Measurements from ENCODE around the gene FHIT.

DNA sequence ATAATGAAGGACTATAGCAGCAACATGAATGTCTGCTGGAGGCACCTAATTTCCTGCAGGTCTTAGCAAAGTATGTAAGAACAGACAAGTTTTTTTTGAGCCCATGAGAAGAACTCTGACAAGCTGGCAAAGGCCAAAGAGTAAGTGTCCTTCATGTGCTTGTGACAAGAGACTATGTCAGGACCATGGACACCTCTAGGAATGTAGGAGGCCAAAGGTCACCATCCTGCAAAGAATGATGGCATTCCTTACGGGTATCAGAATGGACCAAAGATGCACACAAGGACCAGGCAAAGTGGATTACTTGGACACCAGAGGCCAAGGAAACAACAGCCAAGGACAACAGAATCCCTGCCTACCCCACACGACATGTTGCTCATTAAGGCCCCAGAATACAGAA is 1343.0 kb downstream of the FHIT start:
- TF ChIP-seq YY1 (IDR thresholded peaks at IDR 0.05) (no peak), TAF1 (conservative IDR thresholded peaks at IDR 0.05) (no peak), SP1 (IDR thresholded peaks at IDR 0.05) (no peak), GABPA (IDR thresholded peaks at IDR 0.05 in 1 of 2, conservative IDR thresholded peaks at IDR 0.05 in 1 of 2) (no peak), FOXA2 (IDR thresholded peaks at IDR 0.05) (no peak)
- TF ChIP-seq, protein P1, sequence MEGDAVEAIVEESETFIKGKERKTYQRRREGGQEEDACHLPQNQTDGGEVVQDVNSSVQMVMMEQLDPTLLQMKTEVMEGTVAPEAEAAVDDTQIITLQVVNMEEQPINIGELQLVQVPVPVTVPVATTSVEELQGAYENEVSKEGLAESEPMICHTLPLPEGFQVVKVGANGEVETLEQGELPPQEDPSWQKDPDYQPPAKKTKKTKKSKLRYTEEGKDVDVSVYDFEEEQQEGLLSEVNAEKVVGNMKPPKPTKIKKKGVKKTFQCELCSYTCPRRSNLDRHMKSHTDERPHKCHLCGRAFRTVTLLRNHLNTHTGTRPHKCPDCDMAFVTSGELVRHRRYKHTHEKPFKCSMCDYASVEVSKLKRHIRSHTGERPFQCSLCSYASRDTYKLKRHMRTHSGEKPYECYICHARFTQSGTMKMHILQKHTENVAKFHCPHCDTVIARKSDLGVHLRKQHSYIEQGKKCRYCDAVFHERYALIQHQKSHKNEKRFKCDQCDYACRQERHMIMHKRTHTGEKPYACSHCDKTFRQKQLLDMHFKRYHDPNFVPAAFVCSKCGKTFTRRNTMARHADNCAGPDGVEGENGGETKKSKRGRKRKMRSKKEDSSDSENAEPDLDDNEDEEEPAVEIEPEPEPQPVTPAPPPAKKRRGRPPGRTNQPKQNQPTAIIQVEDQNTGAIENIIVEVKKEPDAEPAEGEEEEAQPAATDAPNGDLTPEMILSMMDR (IDR thresholded peaks at IDR 0.05; ENCODE audit: low read depth, low read length, missing input control) = no peak
- TF ChIP-seq, protein P2, sequence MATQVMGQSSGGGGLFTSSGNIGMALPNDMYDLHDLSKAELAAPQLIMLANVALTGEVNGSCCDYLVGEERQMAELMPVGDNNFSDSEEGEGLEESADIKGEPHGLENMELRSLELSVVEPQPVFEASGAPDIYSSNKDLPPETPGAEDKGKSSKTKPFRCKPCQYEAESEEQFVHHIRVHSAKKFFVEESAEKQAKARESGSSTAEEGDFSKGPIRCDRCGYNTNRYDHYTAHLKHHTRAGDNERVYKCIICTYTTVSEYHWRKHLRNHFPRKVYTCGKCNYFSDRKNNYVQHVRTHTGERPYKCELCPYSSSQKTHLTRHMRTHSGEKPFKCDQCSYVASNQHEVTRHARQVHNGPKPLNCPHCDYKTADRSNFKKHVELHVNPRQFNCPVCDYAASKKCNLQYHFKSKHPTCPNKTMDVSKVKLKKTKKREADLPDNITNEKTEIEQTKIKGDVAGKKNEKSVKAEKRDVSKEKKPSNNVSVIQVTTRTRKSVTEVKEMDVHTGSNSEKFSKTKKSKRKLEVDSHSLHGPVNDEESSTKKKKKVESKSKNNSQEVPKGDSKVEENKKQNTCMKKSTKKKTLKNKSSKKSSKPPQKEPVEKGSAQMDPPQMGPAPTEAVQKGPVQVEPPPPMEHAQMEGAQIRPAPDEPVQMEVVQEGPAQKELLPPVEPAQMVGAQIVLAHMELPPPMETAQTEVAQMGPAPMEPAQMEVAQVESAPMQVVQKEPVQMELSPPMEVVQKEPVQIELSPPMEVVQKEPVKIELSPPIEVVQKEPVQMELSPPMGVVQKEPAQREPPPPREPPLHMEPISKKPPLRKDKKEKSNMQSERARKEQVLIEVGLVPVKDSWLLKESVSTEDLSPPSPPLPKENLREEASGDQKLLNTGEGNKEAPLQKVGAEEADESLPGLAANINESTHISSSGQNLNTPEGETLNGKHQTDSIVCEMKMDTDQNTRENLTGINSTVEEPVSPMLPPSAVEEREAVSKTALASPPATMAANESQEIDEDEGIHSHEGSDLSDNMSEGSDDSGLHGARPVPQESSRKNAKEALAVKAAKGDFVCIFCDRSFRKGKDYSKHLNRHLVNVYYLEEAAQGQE (IDR thresholded peaks at IDR 0.05) = peak; percentile 94
- TF ChIP-seq, protein P3, sequence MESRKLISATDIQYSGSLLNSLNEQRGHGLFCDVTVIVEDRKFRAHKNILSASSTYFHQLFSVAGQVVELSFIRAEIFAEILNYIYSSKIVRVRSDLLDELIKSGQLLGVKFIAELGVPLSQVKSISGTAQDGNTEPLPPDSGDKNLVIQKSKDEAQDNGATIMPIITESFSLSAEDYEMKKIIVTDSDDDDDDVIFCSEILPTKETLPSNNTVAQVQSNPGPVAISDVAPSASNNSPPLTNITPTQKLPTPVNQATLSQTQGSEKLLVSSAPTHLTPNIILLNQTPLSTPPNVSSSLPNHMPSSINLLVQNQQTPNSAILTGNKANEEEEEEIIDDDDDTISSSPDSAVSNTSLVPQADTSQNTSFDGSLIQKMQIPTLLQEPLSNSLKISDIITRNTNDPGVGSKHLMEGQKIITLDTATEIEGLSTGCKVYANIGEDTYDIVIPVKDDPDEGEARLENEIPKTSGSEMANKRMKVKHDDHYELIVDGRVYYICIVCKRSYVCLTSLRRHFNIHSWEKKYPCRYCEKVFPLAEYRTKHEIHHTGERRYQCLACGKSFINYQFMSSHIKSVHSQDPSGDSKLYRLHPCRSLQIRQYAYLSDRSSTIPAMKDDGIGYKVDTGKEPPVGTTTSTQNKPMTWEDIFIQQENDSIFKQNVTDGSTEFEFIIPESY (IDR thresholded peaks at IDR 0.05) = no peak

Measured in liver (tissue), 3 donors.